ENCODE measurements around the gene GJC1. TPM values are rescaled to one million over a fixed set of nuclear protein-coding genes. Genes with fewer than 3 reads are reported as not detected.
A peak's percentile ranks its signal among the peaks of the same experiment; 100 is the strongest.

The GJC1 gene
- total and polyA plus RNA-seq, 2 donors from 2014 or later = 1.8 to 6.5 TPM

- Histone ChIP-seq H3K4me3 (ENCODE audit: low read length in 3 of 3) (no peak overlapping the region), H3K4me1 (ENCODE audit: control insufficient read depth in 2 of 3, insufficient read depth in 2 of 3, low read depth in 1 of 3, low read length in 3 of 3) (no peaks in the 10 kb centered on the region), H3K9me3 (ENCODE audit: control insufficient read depth in 2 of 3, insufficient read depth in 1 of 3, low read length in 3 of 3) (no peaks in the 10 kb centered on the region), H3K27me3 (ENCODE audit: control insufficient read depth, insufficient read depth, low read length) (no peaks in the 10 kb centered on the region), H3K27ac (ENCODE audit: low read depth in 2 of 2, low read length in 2 of 2) (no peak overlapping the region), H3K36me3 (ENCODE audit: control insufficient read depth in 2 of 3, insufficient read depth in 3 of 3, low read length in 3 of 3) (peaks cover 0 to 2% (median 0%) of the 10 kb centered on the region in 3 donors), H3K9ac (ENCODE audit: low read length in 3 of 3) (no peak overlapping the region)
- no peak for FAIRE-seq
- no peak for DNase-seq
- no peak for TF ChIP-seq CTCF (IDR thresholded peaks at IDR 0.05; ENCODE audit: borderline replicate concordance, extremely low read depth, insufficient read depth)
- intact Hi-C loops (cut with DNase I) = no loop called here
These were observed 78.8 kb downstream of the GJC1 start for GRCh38 chr17:44751331-44751730.

GRCh38 chr17:44749980-44750318 is 80.1 kb downstream of the GJC1 start:
- Histone ChIP-seq H3K4me3 (ENCODE audit: low read length in 3 of 3) (no peak overlapping the region), H3K9ac (ENCODE audit: low read length in 3 of 3) (no peak overlapping the region), H3K9me3 (ENCODE audit: control insufficient read depth in 2 of 3, insufficient read depth in 1 of 3, low read length in 3 of 3) (no peaks in the 10 kb centered on the region), H3K27ac (ENCODE audit: low read depth in 2 of 2, low read length in 2 of 2) (no peak overlapping the region), H3K27me3 (ENCODE audit: control insufficient read depth, insufficient read depth, low read length) (no peaks in the 10 kb centered on the region), H3K4me1 (ENCODE audit: control insufficient read depth in 2 of 3, insufficient read depth in 2 of 3, low read depth in 1 of 3, low read length in 3 of 3) (no peaks in the 10 kb centered on the region), H3K36me3 (ENCODE audit: control insufficient read depth in 2 of 3, insufficient read depth in 3 of 3, low read length in 3 of 3) (peaks cover 0 to 2% (median 0%) of the 10 kb centered on the region in 3 donors)
- no peak for DNase-seq
- intact Hi-C loops (cut with DNase I) = no loop called here
- no peak for TF ChIP-seq CTCF (IDR thresholded peaks at IDR 0.05; ENCODE audit: borderline replicate concordance, extremely low read depth, insufficient read depth)
- no peak for FAIRE-seq

- intact Hi-C loops (cut with DNase I) = no loop called here
- H3K9ac ChIP-seq (ENCODE audit: low read length in 3 of 3) = no peak overlapping the region
- H3K4me1 ChIP-seq (ENCODE audit: control insufficient read depth in 2 of 3, insufficient read depth in 2 of 3, low read depth in 1 of 3, low read length in 3 of 3) = no peaks in the 10 kb centered on the region
- no peak overlapping the region for H3K4me3 ChIP-seq (ENCODE audit: low read length in 3 of 3)
- H3K27me3 ChIP-seq (ENCODE audit: control insufficient read depth, insufficient read depth, low read length) = no peaks in the 10 kb centered on the region
- DNase-seq (peak in 3 of 5 donors; percentile 16 to 61 (median 18)), FAIRE-seq (no peak)
- no peaks in the 10 kb centered on the region for H3K9me3 ChIP-seq (ENCODE audit: control insufficient read depth in 2 of 3, insufficient read depth in 1 of 3, low read length in 3 of 3)
- no peak overlapping the region for H3K27ac ChIP-seq (ENCODE audit: low read depth in 2 of 2, low read length in 2 of 2)
- H3K36me3 ChIP-seq (ENCODE audit: control insufficient read depth in 2 of 3, insufficient read depth in 3 of 3, low read length in 3 of 3) = peaks cover 0 to 2% (median 0%) of the 10 kb centered on the region in 3 donors
- TF ChIP-seq CTCF (IDR thresholded peaks at IDR 0.05; ENCODE audit: borderline replicate concordance, extremely low read depth, insufficient read depth) = no peak
These were observed 80.8 kb downstream of the GJC1 start for GRCh38 chr17:44749076-44749979.

Other genes with a start within 250 kb of the GJC1 start
- 0.28 TPM for gene MEIOC, start 173.8 kb downstream of the GJC1 start, total RNA-seq
- gene MEIOC, start 173.8 kb downstream of the GJC1 start, polyA plus RNA-seq (ENCODE audit: insufficient read depth, low read depth, low replicate concordance) = 0.26 TPM
- gene CCDC43, start 140.5 kb downstream of the GJC1 start, total RNA-seq = 20.3 TPM
- gene CCDC43, start 140.5 kb downstream of the GJC1 start, polyA plus RNA-seq (ENCODE audit: insufficient read depth, low read depth, low replicate concordance) = 14.9 TPM
- 3.5 TPM for gene DBF4B, start 121.6 kb downstream of the GJC1 start, total RNA-seq
- gene DBF4B, start 121.6 kb downstream of the GJC1 start, polyA plus RNA-seq (ENCODE audit: insufficient read depth, low read depth, low replicate concordance) = 1.8 TPM
- gene ADAM11, start 71.3 kb downstream of the GJC1 start, total RNA-seq = 0.28 TPM
- gene ADAM11, start 71.3 kb downstream of the GJC1 start, polyA plus RNA-seq (ENCODE audit: insufficient read depth, low read depth, low replicate concordance) = 0.24 TPM
- 2.2 TPM for gene HIGD1B, start 17.6 kb upstream of the GJC1 start, total RNA-seq
- 3.2 TPM for gene HIGD1B, start 17.6 kb upstream of the GJC1 start, polyA plus RNA-seq (ENCODE audit: insufficient read depth, low read depth, low replicate concordance)
- gene EFTUD2, start 69.2 kb upstream of the GJC1 start, total RNA-seq = 98.4 TPM
- gene EFTUD2, start 69.2 kb upstream of the GJC1 start, polyA plus RNA-seq (ENCODE audit: insufficient read depth, low read depth, low replicate concordance) = 37.9 TPM
- gene GFAP, start 85.2 kb upstream of the GJC1 start, total RNA-seq = 1.4 TPM
- gene GFAP, start 85.2 kb upstream of the GJC1 start, polyA plus RNA-seq (ENCODE audit: insufficient read depth, low read depth, low replicate concordance) = 2.3 TPM
- 0.44 TPM for gene KIF18B, start 117.5 kb upstream of the GJC1 start, total RNA-seq
- not detected for gene KIF18B, start 117.5 kb upstream of the GJC1 start, polyA plus RNA-seq (ENCODE audit: insufficient read depth, low read depth, low replicate concordance)
- 0.76 TPM for gene C1QL1, start 138.0 kb upstream of the GJC1 start, total RNA-seq
- gene C1QL1, start 138.0 kb upstream of the GJC1 start, polyA plus RNA-seq (ENCODE audit: insufficient read depth, low read depth, low replicate concordance) = 25.4 TPM
- gene DCAKD, start 221.3 kb upstream of the GJC1 start, total RNA-seq = 34.9 TPM
- gene DCAKD, start 221.3 kb upstream of the GJC1 start, polyA plus RNA-seq (ENCODE audit: insufficient read depth, low read depth, low replicate concordance) = 27.5 TPM
- 98.5 TPM for gene NMT1, start 231.0 kb upstream of the GJC1 start, total RNA-seq
- 72.3 TPM for gene NMT1, start 231.0 kb upstream of the GJC1 start, polyA plus RNA-seq (ENCODE audit: insufficient read depth, low read depth, low replicate concordance)